Small intestine (tissue), 7 donors: Measurements from ENCODE around the gene SLC13A3. TPM values are rescaled to one million over a fixed set of nuclear protein-coding genes. Genes with fewer than 3 reads are reported as not detected.

Source experiments
- DNase-seq, 2 donors: peaks; one replicate each; pipeline versions ENCODE4 v3.0.0 to v3.0.0-alpha.2; 2013
- FAIRE-seq: peaks from 2 replicates; lab custom pipeline; 2012; peaks lifted over from hg19 to GRCh38; lab: Jason Lieb, UNC
- H3K27ac ChIP-seq, 3 donors: one replicate each; pipeline ENCODE4 v1.5.1; 2013; ENCODE audit warnings: low read length in 2 of 3, mild to moderate bottlenecking in 2 of 3, control low read depth in 1 of 3, inconsistent platforms in 1 of 3, low read depth in 1 of 3, moderate library complexity in 1 of 3
- H3K27me3 ChIP-seq, 3 donors: one replicate each; pipeline ENCODE4 v1.6.1; 2013; ENCODE audit warnings: low read length in 3 of 3, inconsistent platforms in 1 of 3; ENCODE audit not compliant: control insufficient read depth in 3 of 3, insufficient read depth in 3 of 3
- H3K36me3 ChIP-seq, 3 donors: one replicate each; pipeline ENCODE4 v1.6.1; 2013; ENCODE audit warnings: low read length in 3 of 3, inconsistent platforms in 1 of 3, low read depth in 1 of 3, mild to moderate bottlenecking in 1 of 3, moderate library complexity in 1 of 3; ENCODE audit not compliant: control insufficient read depth in 3 of 3, insufficient read depth in 2 of 3
- H3K4me1 ChIP-seq, 3 donors: one replicate each; pipeline ENCODE4 v1.6.1; 2013; ENCODE audit warnings: low read length in 2 of 3, inconsistent platforms in 1 of 3, low read depth in 1 of 3, mild to moderate bottlenecking in 1 of 3, moderate library complexity in 1 of 3; ENCODE audit not compliant: control insufficient read depth in 3 of 3, insufficient read depth in 2 of 3
- H3K4me3 ChIP-seq, 3 donors: one replicate each; pipeline ENCODE4 v1.5.1; 2013; ENCODE audit warnings: low read length in 3 of 3, control low read depth in 1 of 3, inconsistent platforms in 1 of 3, low read depth in 1 of 3, mild to moderate bottlenecking in 1 of 3, moderate library complexity in 1 of 3
- H3K9me3 ChIP-seq, 2 donors: one replicate each; pipeline ENCODE4 v1.6.1; 2013; ENCODE audit warnings: low read depth in 1 of 2, low read length in 1 of 2; ENCODE audit not compliant: control insufficient read depth in 2 of 2, insufficient read depth in 1 of 2
- WGBS, 3 donors: extraction: QIAGEN DNeasy Blood & Tissue Kit; methylation state at CpG; one replicate each; pipeline ENCODE4 v1.1.7; 2013; 5-methylcytosine and 5-hydroxymethylcytosine counted together
- polyA plus RNA-seq, 4 donors: library from polyadenylated mRNA; stranded (reverse) in 3 of 4; unstranded in 1 of 4; fragments of 200-250 nt in 3 of 4; fragments of 120-200 nt in 1 of 4; gene quantifications; one replicate each; pipeline versions ENCODE4 v1.2.1 to v1.2.3, GENCODE V29; 2013
- donor health status: healthy with polysubstance abuse.
- donor health status: control.
- donor health status: control.
- donor health status: Bipolar disorder and iron deficiency.
- donor health status: healthy.

The SLC13A3 gene
- polyA plus RNA-seq, 4 donors = 0.39 to 2.9 (median 0.54) TPM; not detected in 1

DNA sequence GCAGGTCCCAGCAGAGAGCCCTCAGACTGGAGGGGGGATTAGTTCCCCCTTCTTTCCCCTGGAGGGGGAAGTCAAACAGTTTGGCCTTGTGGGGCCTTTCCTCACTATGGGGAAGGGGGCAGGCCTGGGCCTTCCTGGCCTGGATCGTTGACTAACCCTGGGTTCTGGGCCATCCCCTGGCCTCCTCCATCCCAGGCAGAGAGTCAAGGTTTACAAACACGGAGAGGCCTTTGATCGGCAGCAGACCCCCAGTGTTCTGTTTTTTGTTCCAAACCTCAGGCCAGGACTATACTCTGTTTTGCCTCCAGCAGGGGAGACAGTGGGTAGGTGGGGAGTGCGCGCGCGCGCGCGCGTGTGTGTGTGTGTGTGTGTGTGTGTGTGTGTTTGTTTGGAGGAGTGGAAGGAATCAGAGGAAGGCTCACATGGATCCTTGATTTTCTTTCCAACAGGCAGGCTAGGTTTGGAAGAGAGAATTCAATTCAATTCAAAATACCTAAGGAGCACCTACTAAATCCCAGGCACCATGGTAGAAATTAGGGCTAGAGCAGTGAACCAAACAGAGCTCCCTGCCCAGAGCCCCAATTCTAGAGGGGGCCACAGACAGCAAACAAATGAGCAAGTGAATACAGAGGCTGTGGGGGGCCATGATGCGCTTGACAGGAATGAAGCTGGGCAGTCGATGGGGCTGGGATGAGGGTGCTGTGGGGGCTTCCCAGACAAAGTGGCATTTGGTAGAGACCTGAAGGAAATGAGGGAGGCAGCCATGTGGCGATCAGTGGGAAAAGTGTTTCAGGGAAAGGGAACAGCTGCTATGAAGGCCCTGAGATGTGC is 23.2 kb upstream of the SLC13A3 start:
- H3K27me3 ChIP-seq = no peaks in the 10 kb centered on the region
- no peak for FAIRE-seq
- WGBS, 3 donors = 71 to 82% (median 76%) methylated on average over 14 of the region's 14 CpGs
- H3K4me1 ChIP-seq = no peaks in the 10 kb centered on the region
- H3K9me3 ChIP-seq = peaks cover 0 to 8% of the 10 kb centered on the region in 2 donors
- no peak for DNase-seq
- no peak overlapping the region for H3K4me3 ChIP-seq
- H3K27ac ChIP-seq = no peak overlapping the region
- H3K36me3 ChIP-seq = no peaks in the 10 kb centered on the region

DNA sequence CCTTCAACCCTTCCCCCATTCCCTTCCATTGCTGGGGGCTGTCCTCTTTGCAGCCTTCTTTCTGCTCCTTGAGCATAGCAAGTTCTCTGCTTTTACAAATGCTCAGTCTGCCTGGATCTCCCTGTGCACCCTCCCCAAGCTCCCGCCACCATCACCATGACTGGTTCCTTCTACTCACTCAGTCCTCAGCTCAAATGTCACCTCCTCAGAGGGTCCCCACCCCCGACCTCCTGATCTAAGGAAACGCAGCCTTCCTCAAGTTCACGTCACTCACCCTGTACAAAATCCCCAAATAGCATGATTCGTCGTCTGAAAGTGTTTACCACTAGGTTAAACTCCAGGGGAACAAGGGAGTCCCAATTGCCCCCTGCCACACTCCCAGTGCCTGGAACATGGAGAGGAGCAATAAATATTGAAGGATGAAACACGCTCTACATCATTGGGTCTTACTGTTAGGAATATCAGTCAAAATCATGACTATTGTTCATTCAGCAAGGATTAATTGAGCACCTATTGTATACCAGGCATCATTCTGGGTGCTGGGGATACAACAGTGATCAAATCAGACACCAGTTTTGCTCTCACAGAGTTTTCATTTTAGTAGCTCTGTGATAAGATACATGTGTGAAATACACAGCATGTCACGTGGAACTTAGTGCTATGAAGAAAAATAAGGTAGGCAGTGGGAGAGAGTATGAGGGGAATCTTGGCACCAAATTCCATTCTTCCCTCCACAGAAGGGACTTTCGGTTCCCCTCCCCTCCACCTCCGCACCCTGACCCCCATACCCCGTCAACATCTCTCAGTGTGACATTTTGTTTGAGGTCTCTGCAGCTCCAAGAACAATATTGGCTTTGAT is 22.4 kb upstream of the SLC13A3 start:
- H3K27ac ChIP-seq = no peak overlapping the region

DNA sequence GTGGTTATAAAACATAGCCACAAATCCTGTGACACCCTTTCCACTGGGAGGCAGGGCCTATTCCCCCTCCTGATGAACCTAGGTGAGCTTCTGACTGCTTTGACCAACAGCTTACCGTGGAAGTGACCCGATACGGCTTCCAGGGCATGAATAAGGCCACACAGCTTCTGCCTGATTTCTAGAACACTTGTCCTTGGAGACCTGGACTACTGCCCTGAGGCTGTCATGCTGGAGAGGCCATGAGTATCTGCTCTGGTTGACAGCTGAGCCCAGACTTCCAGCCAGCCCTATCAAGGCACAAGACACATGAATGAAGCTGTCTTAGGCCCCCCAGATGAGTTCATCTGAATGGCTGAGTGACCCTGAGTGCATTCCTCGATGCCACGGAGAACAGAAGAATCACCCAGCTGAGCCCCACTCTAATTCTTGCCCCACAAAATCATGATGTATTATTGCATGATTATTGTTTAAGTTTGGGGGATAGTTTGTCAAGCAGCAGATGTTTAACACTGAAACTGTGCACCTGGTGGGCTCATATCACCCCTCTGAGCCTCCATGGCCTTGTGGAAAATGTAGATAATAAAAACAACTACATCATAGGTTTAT is 21.4 kb upstream of the SLC13A3 start:
- no peaks in the 10 kb centered on the region for H3K36me3 ChIP-seq
- 89 to 95% (median 93%) methylated on average over 5 of the region's 5 CpGs for WGBS, 3 donors
- H3K27me3 ChIP-seq = no peaks in the 10 kb centered on the region
- DNase-seq = no peak
- no peak overlapping the region for H3K4me3 ChIP-seq
- H3K9me3 ChIP-seq = peaks cover 0 to 8% of the 10 kb centered on the region in 2 donors
- H3K4me1 ChIP-seq = no peaks in the 10 kb centered on the region
- no peak for FAIRE-seq
- no peak overlapping the region for H3K27ac ChIP-seq

More for the DNA sequence above, 22.4 kb upstream of the SLC13A3 start:
- no peaks in the 10 kb centered on the region for H3K4me1 ChIP-seq
- 84 to 87% (median 84%) methylated on average over 11 of the region's 11 CpGs for WGBS, 3 donors
- H3K9me3 ChIP-seq = peaks cover 0 to 8% of the 10 kb centered on the region in 2 donors
- DNase-seq = no peak
- no peak for FAIRE-seq
- H3K27me3 ChIP-seq = no peaks in the 10 kb centered on the region
- H3K4me3 ChIP-seq = no peak overlapping the region
- H3K36me3 ChIP-seq = no peaks in the 10 kb centered on the region

DNA sequence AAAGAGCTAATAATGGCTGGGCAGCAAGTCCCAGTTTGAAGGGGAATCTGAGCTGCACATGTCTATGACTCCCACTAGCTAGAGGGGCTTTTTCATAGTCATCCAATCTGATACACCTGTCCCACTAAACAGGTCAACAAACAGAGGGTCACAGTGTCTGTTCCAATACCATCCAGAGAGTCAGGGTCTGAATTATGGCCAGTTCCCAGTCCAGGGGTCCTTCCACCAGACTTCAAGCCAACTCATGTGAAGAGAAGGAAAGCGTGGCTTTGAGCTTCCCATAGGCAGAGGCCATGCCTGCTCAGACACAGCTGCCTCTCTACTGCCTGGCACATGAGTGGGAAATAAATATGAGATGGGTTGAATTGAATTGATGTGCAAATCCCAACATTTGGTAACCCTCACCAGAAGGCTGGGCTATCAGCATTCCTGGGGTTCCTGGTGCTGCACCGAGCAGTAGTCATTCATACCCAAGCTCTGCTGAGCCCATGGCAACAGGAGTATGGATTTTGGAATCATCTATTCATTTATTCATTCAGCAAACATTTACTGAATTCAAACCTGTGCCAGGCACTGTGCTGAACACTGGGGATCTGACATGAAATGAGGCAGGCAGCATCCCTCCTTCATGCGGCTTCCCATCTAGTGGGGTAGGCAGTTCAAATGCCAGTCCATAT is 20.7 kb upstream of the SLC13A3 start:
- Histone ChIP-seq H3K4me3 (no peak overlapping the region), H3K36me3 (no peaks in the 10 kb centered on the region), H3K4me1 (no peaks in the 10 kb centered on the region), H3K9me3 (peaks cover 0 to 8% of the 10 kb centered on the region in 2 donors), H3K27ac (no peak overlapping the region), H3K27me3 (no peaks in the 10 kb centered on the region)
- 89 to 92% (median 92%) methylated on average over 3 of the region's 3 CpGs for WGBS, 3 donors
- FAIRE-seq (no peak), DNase-seq (no peak)

DNA sequence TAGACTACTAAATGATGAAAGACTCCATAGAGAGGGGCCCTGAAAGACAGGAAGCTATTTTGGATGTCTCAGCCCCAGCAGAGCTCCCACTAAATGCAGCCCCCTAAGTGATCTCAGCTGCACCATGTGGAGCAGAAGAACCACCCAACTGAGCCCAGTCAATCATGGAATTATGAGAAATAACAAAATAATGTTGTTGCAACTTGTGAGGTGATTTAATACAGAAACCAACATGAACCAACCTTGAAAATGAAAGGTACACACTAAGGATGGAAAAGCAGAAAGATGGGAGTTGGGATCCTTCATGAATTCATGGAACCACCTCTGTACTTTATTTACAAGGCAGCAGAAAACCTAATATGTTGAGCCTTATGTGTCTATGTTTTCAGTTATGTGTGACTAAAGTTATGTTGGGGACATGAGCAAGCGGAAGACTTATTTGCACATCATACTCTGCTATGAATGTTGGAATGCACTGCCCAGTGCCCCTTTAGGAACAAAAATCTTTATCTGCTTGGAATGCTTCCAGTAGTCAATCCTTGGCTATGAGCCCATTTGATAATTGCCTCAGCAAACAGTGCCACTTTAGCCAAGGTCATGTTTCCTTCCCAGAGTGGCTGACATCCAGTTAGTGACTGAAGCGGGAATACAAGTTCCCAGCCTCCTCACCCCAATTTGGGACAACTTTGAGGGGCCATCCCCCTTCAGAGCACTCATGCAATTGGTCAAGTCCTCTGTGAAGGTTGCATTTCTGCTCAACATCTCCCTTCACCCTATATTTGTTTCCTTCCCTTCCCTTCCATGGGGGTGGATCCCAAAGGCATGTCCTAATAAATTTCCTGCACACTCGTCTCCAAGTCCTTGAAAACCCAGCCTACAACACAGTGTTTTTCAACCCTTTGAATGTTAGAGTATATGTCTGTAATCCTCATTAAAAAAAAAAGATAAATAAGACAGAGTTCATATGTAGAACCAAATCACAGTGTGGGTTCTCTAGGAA is 19.6 kb upstream of the SLC13A3 start:
- Histone ChIP-seq H3K9me3 (peaks cover 0 to 8% of the 10 kb centered on the region in 2 donors), H3K36me3 (no peaks in the 10 kb centered on the region), H3K4me3 (no peak overlapping the region), H3K27ac (no peak overlapping the region), H3K27me3 (no peaks in the 10 kb centered on the region), H3K4me1 (no peaks in the 10 kb centered on the region)
- WGBS, 3 donors = 52 to 73% (median 64%) methylated on average over 3 of the region's 3 CpGs
- FAIRE-seq (no peak), DNase-seq (no peak)

DNA sequence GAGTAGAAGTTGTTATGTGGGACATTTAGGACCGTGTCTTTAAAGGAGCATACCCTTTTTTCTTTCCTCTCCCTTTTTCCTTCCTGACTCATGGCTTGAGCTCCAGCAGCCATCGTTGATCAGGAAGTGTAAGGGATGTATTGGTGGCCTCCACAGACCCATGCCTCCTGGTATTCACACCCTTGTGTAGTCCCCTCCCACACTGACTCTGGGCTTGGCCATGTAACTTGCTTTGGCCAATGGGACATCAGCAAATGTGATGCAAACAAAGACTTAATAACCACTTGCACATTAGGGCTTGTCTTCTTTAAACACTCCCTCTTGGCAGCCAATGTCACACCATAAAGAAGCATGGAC is 18.9 kb upstream of the SLC13A3 start:
- no peak overlapping the region for H3K27ac ChIP-seq
- DNase-seq (no peak), FAIRE-seq (no peak)
- no peak overlapping the region for H3K4me3 ChIP-seq
- no peaks in the 10 kb centered on the region for H3K27me3 ChIP-seq
- H3K9me3 ChIP-seq = peaks cover 0 to 8% of the 10 kb centered on the region in 2 donors
- no peaks in the 10 kb centered on the region for H3K4me1 ChIP-seq
- H3K36me3 ChIP-seq = no peaks in the 10 kb centered on the region
- WGBS, 3 donors = 73 to 82% (median 75%) methylated on average over 2 of the region's 2 CpGs

DNA sequence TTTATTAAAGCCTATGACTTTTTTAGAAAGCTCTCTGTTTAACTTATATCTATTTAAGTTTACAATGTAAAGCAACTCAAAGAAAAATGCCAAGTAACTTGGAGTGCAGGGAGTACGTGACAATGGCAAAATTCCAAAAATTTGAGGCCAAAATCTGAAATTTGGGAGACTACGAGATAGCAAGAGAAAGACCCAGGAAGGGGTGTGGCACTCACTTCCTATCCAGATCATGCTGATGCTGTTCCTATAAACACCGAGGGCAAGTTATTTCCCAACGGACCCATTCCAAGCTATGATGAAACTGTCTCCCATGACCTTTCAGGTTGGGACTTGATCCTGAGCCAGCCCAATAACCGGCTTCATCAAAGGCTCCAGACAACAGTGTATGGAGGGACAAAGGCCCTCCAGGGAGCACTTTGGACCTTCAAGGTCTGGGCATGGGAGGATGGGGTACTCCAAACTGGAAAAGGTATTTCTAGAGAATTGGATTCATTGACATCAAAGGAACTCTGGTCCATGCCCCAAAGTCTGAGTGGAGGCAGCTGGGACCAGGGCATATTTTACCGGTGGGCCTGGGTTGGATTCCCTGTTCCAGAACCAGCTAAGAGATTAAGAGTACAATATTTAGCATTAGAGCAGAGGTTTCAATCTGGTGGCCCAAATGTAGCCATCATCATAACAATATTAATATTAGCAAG is 15.7 kb upstream of the SLC13A3 start:
- 34 to 67% (median 63%) methylated on average over 6 of the region's 6 CpGs for WGBS, 3 donors
- FAIRE-seq = no peak
- no peaks in the 10 kb centered on the region for H3K4me1 ChIP-seq
- no peaks in the 10 kb centered on the region for H3K27me3 ChIP-seq
- peaks cover 0 to 8% of the 10 kb centered on the region in 2 donors for H3K9me3 ChIP-seq
- no peaks in the 10 kb centered on the region for H3K36me3 ChIP-seq
- no peak overlapping the region for H3K4me3 ChIP-seq
- no peak overlapping the region for H3K27ac ChIP-seq
- no peak for DNase-seq
